Hematopoietic multipotent progenitor cell (in vitro differentiated cells): Measurements from ENCODE around the gene FURIN. TPM values are rescaled to one million over a fixed set of nuclear protein-coding genes. Genes with fewer than 3 reads are reported as not detected.
A peak's percentile ranks its signal among the peaks of the same experiment; 100 is the strongest.

Source experiments
- DNase-seq, 3 donors: peaks; one replicate each; pipeline ENCODE4 v3.0.0-alpha.2; 2011 to 2015; ENCODE audit warnings: low read depth in 2 of 3, low spot score in 2 of 3
- total RNA-seq: library from RNA; depleted of rRNA; stranded (reverse); fragments of >200 nt; gene quantifications from one replicate; pipeline ENCODE4 v1.2.3, GENCODE V29; 2012

FURIN gene
- total RNA-seq, 1 donor, result 124 TPM

DNA sequence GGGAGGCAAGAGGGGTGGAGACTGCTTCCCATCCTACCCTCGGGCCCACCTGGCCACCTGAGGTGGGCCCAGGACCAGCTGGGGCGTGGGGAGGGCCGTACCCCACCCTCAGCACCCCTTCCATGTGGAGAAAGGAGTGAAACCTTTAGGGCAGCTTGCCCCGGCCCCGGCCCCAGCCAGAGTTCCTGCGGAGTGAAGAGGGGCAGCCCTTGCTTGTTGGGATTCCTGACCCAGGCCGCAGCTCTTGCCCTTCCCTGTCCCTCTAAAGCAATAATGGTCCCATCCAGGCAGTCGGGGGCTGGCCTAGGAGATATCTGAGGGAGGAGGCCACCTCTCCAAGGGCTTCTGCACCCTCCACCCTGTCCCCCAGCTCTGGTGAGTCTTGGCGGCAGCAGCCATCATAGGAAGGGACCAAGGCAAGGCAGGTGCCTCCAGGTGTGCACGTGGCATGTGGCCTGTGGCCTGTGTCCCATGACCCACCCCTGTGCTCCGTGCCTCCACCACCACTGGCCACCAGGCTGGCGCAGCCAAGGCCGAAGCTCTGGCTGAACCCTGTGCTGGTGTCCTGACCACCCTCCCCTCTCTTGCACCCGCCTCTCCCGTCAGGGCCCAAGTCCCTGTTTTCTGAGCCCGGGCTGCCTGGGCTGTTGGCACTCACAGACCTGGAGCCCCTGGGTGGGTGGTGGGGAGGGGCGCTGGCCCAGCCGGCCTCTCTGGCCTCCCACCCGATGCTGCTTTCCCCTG lies 13.8 kb downstream of the FURIN start:
- DNase-seq, result no peak

DNA sequence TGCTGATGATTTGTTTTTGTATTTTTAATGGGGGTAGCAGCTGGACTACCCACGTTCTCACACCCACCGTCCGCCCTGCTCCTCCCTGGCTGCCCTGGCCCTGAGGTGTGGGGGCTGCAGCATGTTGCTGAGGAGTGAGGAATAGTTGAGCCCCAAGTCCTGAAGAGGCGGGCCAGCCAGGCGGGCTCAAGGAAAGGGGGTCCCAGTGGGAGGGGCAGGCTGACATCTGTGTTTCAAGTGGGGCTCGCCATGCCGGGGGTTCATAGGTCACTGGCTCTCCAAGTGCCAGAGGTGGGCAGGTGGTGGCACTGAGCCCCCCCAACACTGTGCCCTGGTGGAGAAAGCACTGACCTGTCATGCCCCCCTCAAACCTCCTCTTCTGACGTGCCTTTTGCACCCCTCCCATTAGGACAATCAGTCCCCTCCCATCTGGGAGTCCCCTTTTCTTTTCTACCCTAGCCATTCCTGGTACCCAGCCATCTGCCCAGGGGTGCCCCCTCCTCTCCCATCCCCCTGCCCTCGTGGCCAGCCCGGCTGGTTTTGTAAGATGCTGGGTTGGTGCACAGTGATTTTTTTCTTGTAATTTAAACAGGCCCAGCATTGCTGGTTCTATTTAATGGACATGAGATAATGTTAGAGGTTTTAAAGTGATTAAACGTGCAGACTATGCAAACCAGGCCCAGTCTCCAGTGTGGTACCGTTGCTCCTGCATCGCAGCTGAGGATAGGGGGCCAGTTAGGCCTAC lies 14.6 kb downstream of the FURIN start:
- DNase-seq, result no peak

DNA sequence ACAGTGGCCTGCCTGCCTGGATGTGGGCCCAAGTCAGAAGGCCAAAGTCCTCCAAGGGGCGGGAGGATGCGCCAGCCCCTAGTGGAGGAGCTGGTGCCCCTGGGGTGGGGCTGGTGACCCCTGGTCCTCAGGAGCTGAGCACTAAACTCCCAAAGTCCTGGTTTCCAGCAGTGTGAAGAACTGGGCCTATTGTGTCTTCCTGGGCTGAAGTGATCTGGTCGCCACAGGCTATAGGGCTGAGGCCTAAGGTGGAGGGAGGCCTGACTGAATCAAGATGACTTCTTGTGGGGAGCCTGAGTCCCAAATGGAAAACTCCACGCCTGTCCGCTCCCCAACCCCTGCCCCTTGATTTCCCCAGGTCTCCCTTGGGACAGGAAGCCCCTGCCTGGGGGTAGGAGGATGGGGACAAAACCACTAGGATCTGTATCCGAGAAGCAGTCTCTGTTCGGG lies 15.2 kb downstream of the FURIN start:
- DNase-seq, result no peak

DNA sequence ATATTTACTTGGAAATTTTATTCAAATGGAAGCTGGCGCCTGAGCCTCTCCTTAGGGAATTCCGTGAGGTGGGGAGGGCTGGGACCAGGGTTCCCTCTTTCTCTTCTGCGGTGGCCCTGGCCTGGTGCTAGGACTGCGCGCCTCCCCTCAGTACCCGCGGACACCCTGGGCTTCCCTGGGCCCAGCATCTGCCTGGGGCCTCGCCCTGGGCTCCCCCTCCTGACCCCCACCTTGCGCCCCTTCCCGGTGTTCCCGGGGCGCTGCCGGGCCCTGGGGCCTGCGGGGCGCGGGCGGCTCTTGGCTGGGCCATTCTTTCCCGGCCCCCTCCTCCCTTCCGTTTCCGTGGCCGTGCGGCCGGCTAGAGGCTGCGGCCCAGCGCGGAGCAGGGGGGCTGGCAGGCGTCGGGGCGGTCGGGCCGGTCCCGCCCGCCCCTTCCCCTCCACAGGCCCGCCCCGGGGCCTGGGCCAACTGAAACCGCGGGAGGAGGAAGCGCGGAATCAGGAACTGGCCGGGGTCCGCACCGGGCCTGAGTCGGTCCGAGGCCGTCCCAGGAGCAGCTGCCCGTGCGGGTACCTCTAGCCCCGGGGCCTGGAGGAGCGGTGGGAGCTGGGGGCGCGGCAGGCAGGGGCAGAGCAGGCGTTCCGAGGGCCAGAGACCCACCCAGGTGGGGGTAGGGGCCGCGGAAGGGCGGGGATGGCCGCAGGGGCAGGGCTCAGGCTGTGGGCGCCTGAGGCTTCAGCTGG lies 15.8 kb downstream of the FURIN start, which contains the start of gene FES:
FES (plus strand) TSS at position 529 of the 743 bp plus-strand sequence. CDS start 542 bp downstream, outside the sequence.
- peak in 2 of 3 donors; percentile 70 to 73 for DNase-seq

DNA sequence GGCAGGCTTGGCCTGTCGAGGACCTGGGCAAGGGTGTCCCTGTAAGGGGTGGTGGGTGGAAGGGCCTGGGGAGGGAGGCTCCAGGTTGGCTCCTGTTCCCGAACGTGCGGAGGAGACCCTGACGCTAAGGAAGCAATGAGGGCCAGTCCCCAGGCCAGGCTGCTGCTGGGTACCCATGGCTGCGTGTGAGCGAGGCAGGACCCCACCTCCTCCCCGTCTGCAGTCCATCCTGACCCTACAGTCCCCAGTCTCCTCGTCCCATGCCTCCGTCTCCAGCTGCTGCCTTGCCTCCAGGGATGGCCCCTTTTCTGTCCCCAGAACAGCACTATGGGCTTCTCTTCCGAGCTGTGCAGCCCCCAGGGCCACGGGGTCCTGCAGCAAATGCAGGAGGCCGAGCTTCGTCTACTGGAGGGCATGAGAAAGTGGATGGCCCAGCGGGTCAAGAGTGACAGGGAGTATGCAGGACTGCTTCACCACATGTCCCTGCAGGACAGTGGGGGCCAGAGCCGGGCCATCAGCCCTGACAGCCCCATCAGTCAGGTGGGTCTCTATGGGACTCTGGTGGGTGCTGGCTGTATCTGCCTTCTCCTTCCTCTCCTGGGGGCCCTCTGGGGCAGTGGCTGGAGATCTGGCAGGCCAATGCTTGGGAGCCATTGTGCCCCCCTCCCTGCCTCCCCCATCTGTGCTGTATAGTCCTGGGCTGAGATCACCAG lies 16.5 kb downstream of the FURIN start:
- DNase-seq, result no peak

DNA sequence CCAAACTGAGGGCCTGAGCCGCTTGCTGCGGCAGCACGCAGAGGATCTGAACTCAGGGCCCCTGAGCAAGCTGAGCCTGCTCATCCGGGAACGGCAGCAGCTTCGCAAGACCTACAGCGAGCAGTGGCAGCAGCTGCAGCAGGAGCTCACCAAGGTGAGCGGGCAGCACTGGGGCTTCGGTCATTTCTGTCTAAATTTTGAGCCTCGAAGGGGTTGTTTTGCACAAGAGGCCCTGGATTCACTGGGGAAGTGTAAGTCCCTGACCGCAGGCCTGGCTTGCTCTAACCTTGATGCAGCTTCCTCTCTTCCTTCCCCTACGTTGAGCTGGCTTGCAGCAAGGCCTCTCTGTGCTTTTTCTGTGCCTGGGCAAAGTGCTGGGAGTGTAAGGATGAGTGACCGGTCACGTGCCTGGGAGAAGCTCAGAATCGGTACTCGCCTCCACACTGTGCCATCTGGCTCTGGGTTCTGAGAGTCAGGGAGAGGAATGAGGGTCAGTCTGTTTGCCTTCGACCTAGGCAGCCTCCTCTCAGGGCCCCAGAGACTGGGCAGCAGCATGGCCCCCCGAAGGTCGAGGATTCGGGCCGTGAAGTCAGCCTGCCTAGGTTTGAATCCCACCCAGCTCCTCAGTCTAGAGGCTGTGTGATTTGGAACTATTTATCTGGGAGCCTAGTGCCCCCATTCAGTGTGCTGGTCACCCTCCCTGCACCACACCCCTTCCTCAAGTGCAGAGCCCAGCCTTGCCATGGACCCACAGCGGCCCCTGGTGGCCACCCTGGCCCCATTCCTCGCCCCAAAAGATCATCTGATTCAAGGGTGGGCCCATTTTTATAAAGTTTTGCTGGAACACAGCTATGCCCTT lies 17.3 kb downstream of the FURIN start:
- peak; percentile 54 to 87 (median 80) for DNase-seq

DNA sequence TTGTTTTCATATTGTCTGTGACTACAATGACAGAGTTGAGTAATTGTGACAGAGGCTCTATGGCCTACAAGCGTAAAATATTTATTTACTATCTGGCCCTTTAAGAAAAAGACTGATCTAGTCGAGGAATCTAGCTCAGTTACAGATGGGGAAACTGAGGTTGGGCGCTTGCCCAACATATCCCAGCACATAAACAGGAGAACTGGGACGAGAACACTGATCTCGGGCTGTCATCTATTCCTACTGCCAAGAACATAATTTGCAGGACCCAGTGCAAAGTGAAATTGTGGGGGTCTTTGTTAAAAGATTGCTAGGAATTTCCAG lies 17.9 kb downstream of the FURIN start:
- no peak for DNase-seq

DNA sequence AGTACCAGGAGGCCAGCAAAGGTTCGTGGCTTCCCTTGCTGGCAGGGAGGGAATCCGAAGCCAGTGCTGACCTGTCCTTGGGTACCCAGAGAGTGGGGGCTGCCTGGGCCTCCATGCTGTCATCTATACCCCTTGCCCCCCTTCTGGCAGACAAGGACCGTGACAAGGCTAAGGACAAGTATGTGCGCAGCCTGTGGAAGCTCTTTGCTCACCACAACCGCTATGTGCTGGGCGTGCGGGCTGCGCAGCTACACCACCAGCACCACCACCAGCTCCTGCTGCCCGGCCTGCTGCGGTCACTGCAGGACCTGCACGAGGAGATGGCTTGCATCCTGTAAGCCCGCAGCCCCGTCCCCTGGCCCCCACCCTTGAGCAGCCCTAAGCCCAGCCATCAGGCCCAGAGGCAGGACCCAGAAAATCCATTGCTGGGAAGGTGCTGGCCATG lies 18.7 kb downstream of the FURIN start:
- no peak for DNase-seq

DNA sequence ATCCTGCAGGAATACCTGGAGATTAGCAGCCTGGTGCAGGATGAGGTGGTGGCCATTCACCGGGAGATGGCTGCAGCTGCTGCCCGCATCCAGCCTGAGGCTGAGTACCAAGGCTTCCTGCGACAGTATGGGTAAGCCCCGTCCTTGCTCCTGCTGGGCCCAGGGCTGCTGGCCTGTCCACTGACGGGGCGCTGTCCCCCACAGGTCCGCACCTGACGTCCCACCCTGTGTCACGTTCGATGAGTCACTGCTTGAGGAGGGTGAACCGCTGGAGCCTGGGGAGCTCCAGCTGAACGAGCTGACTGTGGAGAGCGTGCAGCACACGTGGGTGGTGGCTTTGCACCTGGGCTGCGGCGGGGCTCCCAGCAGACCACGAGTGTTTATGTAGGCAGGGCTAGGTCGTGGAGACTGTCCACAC lies 20.9 kb downstream of the FURIN start:
- no peak for DNase-seq

DNA sequence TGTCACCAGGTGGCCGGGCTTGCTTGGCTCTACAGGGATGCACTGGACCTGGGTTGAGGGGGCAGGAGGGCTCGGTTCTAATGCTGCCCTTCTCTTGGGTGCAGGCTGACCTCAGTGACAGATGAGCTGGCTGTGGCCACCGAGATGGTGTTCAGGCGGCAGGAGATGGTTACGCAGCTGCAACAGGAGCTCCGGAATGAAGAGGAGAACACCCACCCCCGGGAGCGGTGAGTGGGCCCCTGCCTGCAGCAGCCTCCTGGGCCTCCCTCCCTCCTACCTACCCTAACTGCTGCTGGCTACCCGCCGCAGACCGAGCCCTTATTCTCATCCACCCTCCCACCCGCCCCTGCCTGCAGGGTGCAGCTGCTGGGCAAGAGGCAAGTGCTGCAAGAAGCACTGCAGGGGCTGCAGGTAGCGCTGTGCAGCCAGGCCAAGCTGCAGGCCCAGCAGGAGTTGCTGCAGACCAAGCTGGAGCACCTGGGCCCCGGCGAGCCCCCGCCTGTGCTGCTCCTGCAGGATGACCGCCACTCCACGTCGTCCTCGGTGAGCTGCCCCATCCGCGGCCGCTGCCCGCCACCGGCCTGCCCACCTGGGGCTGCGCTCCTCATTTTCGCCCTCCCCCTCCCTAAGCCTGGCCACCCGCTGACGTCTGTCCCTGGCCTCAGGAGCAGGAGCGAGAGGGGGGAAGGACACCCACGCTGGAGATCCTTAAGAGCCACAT lies 21.5 kb downstream of the FURIN start:
- no peak for DNase-seq

DNA sequence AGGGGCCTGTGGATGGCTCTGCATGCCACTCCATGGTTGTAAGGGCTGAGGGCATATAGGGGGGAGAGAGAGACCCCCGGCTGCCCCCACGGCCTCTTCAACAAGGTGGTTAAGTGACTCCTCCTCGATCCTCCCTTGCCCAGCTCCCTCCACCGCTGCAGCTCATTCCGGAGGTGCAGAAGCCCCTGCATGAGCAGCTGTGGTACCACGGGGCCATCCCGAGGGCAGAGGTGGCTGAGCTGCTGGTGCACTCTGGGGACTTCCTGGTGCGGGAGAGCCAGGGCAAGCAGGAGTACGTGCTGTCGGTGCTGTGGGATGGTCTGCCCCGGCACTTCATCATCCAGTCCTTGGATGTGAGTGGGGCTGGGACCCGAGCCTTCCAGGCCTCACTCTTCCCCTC lies 22.5 kb downstream of the FURIN start:
- DNase-seq, result no peak

DNA sequence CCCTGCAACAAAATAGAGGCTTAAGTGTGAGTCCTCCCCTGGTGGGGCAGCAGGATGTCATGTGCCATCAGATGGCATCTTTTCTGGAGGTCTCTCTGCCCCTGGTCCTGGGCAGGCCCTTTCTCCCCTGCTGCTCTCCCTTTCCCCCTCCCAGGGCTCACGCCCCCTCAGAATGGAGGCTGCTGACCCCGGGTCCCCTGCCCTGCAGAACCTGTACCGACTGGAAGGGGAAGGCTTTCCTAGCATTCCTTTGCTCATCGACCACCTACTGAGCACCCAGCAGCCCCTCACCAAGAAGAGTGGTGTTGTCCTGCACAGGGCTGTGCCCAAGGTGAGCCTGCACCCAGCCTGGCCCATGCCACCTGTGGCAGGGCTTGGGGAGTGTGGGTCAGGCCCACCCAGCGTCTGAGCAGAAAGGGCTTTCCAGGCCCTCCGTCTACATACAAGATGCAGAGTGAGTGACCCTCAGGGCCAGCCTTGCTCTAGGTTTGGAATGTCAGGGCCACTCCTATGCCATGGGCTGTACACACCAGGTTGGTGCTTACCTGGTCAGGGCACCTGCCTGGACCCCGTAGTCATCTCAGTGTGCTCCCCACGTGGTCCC lies 23.1 kb downstream of the FURIN start:
- no peak for DNase-seq

DNA sequence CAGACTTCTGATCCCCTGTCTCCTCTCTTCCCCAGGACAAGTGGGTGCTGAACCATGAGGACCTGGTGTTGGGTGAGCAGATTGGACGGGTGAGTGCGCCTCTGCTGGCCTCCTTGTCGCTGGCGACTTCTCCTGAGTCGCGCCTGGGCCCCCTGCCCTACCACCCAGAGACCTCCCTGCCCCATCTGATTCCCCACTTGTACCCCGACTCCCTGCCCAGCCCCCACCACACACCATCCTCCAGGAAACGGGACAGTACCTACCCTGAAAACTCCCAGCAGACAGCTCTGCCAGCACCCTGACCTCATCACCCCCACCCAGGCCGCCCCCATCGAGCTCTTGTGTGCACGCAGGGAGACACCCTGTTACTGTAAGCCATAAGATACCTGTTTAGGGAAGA lies 23.6 kb downstream of the FURIN start:
- DNase-seq, result no peak

DNA sequence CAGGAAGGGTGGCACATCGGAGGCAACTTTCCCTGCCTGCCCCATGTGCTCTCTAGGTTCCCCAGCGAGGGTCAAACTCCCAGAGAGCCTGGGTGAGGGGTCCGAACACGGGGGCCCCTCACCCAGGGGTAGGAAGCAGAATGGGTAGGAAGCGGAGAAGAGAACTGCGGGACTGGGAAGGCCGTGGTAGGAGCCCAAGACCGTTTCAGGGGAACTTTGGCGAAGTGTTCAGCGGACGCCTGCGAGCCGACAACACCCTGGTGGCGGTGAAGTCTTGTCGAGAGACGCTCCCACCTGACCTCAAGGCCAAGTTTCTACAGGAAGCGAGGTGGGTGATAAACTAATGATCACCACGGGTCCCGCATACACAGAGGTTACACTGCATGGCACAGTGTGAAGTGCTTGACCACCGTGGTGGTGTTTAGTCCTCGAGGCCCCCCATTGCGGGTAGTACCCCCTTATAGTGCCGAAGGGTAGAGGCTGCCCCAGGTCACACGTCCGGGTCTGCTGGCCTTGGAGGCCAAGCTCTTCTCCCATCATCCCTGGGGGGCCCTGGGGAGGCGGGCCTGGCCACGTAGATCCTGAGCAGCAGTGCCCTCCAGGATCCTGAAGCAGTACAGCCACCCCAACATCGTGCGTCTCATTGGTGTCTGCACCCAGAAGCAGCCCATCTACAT lies 24.2 kb downstream of the FURIN start:
- no peak for DNase-seq

DNA sequence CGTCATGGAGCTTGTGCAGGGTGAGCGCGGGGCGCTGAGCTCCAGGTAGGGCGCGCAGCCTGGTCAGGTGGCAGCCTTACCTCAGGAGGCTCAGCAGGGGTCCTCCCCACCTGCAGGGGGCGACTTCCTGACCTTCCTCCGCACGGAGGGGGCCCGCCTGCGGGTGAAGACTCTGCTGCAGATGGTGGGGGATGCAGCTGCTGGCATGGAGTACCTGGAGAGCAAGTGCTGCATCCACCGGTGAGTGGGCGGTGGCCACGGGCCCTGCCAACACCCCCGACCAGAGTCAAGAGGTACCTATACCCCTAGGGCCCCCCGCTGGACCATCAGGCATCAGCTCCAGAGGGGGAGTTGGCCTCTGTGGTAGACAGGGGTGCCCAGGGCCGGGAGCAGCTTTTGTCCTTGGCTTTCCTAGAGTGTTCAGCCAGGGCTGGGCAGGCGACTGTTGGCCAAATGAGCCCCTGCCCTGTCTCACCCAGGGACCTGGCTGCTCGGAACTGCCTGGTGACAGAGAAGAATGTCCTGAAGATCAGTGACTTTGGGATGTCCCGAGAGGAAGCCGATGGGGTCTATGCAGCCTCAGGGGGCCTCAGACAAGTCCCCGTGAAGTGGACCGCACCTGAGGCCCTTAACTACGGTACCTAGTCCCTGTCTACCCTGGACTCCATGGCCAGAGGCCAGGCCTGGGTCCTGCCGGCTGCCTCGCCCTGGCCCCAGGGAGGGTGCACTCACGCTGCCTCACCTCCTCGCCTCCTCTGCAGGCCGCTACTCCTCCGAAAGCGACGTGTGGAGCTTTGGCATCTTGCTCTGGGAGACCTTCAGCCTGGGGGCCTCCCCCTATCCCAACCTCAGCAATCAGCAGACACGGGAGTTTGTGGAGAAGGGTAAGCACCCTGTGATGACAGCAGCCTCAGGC lies 25.0 kb downstream of the FURIN start:
- DNase-seq, result no peak

DNA sequence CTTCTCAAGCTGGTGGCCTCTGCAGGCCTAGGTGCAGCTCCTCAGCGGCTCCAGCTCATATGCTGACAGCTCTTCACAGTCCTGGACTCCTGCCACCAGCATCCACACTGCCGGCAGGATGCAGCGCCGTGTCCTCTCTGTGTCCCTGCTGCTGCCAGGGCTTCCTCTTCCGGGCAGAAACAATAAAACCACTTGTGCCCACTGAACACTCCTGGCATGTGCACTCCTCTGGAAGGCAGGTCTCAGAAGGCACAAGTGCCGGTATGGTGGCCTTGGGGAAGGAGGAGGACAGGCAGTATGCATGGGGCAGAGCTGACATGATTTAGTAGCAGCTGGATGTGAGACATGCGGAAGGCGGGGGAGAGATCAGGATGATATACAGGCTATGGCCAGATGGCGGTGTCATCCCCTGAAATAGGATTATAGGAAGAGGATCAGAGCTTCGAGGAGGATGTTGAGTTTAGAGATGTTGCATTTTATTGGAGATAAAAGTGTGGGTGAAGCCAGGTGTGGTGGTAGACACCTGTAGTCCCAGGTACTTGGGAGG lies 27.3 kb downstream of the FURIN start:
- DNase-seq, result peak in 1 of 3 donors; percentile 12

DNA sequence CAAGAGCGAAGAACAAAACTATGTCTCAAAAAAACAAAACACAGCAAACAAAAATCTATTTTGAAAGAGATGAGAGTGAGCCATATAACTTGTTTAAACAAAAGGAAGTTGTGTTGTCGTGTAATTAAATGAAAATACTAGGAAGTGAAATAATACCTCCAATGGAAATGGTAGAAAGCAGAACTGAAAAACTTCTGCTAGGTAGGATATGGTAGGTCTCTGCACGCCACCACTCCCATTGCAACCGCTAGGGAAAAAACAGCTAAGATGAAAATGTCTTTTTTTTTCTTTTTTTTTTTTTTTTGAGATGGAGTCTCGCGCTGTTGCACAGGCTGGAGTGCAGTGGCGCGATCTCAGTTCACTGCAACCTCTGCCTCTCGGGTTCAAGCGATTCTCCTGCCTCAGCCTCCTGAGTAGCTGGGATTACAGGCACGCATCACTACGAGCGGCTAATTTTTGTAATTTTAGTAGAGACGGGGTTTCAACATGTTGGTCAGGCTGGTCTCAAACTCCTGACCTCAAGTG lies 28.8 kb downstream of the FURIN start:
- peak in 1 of 3 donors; percentile 29 for DNase-seq
